BLaER1 (cell line): ENCODE data around the gene HBP1.
"Not testable (repeated sequence)": the region's sequence is repeated elsewhere in the genome, so short reads cannot be mapped to it uniquely, and the experiment has no call there.

Experiments
- H3K27ac ChIP-seq: shearing (Covaris generic); formaldehyde crosslinking; 2 replicates; pipeline ENCODE4 v1.8.1; 2022
- H3K27me3 ChIP-seq: shearing (Covaris generic); formaldehyde crosslinking; 2 replicates; pipeline ENCODE4 v1.8.1; 2022
- H3K36me3 ChIP-seq: shearing (Covaris generic); formaldehyde crosslinking; 2 replicates; pipeline ENCODE4 v1.8.1; 2022
- H3K4me1 ChIP-seq: shearing (Covaris generic); formaldehyde crosslinking; 2 replicates; pipeline ENCODE4 v1.8.1; 2022
- H3K4me2 ChIP-seq: shearing (Covaris generic); formaldehyde crosslinking; 2 replicates; pipeline ENCODE4 v1.8.1; 2022
- H3K4me3 ChIP-seq: shearing (Covaris generic); formaldehyde crosslinking; 2 replicates; pipeline ENCODE4 v1.8.1; 2022
- H3K9ac ChIP-seq: shearing (Covaris generic); formaldehyde crosslinking; 2 replicates; pipeline ENCODE4 v1.8.1; 2022
- H3K9me3 ChIP-seq: shearing (Covaris generic); formaldehyde crosslinking; 2 replicates; pipeline ENCODE4 v1.8.1; 2022
- H4K20me1 ChIP-seq: shearing (Covaris generic); formaldehyde crosslinking; 2 replicates; pipeline ENCODE4 v1.8.1; 2022
- Cebpa-rat ChIP-seq: shearing (Covaris generic); IDR thresholded peaks from 2 replicates; pipeline ENCODE4 v1.8.1; 2022

The HBP1 gene

DNA sequence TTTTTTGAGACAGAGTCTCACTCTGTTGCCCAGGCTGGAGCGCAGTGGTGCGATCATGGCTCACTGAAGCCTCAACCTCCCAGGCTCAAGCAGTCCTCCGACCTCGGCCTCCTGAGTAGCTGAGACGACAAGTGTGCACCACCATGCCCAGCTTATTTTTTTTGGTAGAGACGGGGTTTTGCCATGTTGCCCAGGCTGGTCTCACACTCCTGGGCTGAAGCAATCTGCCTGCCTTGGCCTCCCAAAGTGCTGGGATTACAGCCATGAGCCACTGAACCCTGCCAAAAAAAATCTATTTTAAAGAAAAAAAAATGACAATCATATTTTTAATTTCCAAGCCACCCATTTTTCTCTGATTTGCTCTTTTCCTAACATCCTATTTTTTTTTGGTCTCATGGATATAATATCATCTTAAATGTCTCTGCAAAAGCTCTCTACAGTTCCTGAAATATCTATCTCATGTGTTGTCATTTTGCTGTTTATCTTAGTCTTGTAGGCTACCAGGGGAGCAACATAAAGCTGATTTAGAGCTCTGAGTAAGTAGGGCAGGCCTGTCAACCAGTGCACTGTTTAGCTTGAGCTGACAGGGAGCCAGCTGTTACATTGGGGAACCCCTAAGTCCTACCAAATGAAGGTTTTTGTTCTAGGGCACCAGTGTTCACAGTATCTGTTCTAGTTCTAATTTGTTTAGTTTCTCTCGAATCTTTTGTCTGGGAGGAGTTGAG is 29.9 kb upstream of the HBP1 start:
- H3K27ac ChIP-seq = no peak overlapping the region
- no peak for TF ChIP-seq Cebpa-rat
- H3K4me1 ChIP-seq = no peaks in the 10 kb centered on the region
- no peak overlapping the region for H3K9ac ChIP-seq
- H3K27me3 ChIP-seq = no peaks in the 10 kb centered on the region
- no peaks in the 10 kb centered on the region for H4K20me1 ChIP-seq
- no peak overlapping the region for H3K4me3 ChIP-seq
- H3K9me3 ChIP-seq = no peaks in the 10 kb centered on the region
- H3K36me3 ChIP-seq = no peaks in the 10 kb centered on the region
- no peak overlapping the region for H3K4me2 ChIP-seq

DNA sequence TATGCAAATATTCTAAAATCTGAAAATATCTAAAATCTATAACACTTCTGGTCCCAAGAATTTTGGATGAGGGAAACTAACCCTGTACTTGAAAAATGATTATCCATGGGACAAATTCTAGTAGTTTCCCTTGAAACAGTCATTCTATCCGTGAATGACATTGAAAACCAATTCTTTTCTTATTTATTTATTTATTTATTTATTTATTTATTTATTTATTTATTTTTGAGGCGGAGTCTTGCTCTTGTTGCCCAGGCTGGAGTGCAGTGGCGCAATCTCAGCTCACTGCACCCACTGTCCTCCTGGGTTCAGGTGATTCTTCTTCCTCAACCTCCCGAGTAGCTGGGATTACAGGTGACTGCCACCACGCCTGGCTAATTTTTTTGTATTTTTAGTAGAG is 24.9 kb upstream of the HBP1 start:
- H3K4me1 ChIP-seq, H3K9ac ChIP-seq, H3K27ac ChIP-seq: not testable (repeated sequence)

DNA sequence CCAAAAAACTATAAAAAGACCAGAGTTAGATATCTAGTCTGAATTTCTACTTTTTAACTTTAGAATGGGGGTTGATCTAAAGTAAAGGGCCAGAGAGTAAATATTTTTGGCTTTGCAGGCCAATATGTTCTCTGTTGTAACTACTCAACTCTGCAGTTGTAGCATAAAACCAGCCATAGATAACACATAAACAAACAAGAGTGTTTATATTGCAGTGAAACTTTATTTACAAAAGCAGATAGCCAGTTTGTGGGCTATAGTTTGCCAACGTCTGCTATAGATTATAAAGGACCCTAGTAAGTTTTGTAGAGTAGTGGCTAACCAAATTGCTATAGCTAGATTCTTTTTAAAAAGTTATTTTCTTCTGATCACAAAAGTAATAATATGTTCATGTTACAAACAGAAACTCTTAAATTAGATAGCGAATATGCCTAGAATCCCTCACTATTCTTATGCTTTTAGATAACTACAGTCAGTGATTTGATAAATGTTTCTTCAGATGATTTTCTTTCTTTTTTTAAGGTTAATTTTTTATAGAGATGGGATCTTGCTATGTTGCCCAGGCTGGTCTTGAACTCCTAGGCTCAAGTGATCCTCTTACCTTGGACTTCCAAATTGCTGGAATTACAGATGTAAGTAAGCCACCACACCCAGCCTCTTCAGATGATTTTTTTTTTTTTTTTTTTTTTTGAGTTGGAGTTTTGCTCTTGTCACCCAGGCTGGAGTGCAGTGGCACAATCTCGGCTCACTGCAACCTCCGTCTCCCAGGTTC is 23.6 kb upstream of the HBP1 start:
- Histone ChIP-seq H4K20me1 (no peaks in the 10 kb centered on the region), H3K27ac (no peak overlapping the region), H3K36me3 (no peaks in the 10 kb centered on the region), H3K27me3 (no peaks in the 10 kb centered on the region), H3K4me1 (no peaks in the 10 kb centered on the region), H3K4me3 (no peak overlapping the region), H3K4me2 (no peak overlapping the region), H3K9ac (no peak overlapping the region), H3K9me3 (no peaks in the 10 kb centered on the region)
- no peak for TF ChIP-seq Cebpa-rat

More for the DNA sequence above, 24.9 kb upstream of the HBP1 start:
- H3K4me3 ChIP-seq, H3K36me3 ChIP-seq, H3K27me3 ChIP-seq, H3K4me2 ChIP-seq, H4K20me1 ChIP-seq, H3K9me3 ChIP-seq: not testable (repeated sequence)

DNA sequence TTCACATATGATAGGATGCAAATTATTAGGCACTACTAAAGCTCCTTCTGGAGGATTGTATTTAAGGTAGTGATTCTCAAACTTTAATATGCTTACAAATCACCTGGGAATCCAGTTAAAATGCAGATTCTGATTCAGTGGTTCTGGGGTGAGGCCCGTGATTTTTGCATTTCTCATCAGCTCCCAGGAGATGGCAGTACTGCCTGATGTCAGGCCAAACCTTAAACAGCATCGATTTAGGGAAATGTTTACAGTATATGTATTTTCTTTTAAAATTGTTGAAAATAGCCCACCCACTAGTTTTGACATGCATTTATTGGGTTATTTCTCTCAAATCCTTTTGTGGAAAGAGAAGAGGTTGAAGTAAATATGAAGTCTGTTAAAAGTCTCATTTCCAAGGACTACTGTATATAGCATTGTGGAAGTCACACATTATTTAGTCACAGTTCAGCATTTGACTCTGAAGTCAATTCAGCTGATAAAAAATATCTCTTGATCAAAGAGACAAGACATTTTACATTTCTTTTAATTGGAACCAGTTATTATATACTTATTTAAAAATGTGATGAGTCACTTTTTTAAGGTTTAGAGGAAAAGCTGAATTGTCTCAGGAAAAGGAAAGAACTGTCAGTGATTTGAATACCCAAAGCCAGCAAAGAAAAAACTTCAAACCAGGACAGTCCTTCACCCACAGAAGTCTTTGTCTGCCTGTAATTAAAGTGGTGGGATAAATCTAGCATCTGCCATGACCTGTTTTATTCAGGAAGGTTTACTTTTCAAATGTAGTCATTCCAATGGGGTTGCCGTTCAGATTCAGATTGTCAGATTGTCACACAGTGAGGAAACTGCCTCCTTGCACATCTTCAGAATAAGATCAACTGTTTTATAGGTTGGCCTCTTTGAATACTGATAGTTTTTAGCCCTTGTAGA is 21.1 kb upstream of the HBP1 start:
- Histone ChIP-seq H3K9ac (no peak overlapping the region), H3K4me1 (no peaks in the 10 kb centered on the region), H3K36me3 (no peaks in the 10 kb centered on the region), H3K9me3 (no peaks in the 10 kb centered on the region), H3K4me3 (no peak overlapping the region), H3K27me3 (no peaks in the 10 kb centered on the region), H4K20me1 (no peaks in the 10 kb centered on the region), H3K4me2 (no peak overlapping the region), H3K27ac (no peak overlapping the region)
- TF ChIP-seq Cebpa-rat = no peak

DNA sequence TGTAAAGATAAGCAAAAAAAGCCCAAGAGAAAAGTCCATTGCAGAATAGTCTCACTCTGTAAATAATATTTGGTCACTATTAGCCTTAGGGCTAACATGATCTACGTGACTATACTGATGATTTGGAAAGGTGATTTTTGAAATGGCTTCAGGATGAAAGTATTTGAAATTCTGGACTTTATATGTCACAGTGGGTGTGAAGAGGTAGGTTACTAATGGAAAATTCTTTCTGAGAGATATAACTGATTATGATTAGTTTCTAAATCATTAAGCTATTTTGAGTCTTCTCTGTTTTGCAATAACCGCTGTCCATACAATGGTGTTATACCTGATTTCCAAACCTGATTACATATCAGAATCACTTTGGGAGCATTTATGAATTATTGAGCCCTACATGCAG is 20.1 kb upstream of the HBP1 start:
- H3K4me1 ChIP-seq = no peaks in the 10 kb centered on the region
- TF ChIP-seq Cebpa-rat = no peak
- no peaks in the 10 kb centered on the region for H3K9me3 ChIP-seq
- H3K27ac ChIP-seq = no peak overlapping the region
- no peaks in the 10 kb centered on the region for H4K20me1 ChIP-seq
- no peaks in the 10 kb centered on the region for H3K36me3 ChIP-seq
- no peak overlapping the region for H3K9ac ChIP-seq
- no peaks in the 10 kb centered on the region for H3K27me3 ChIP-seq
- H3K4me2 ChIP-seq = no peak overlapping the region
- no peak overlapping the region for H3K4me3 ChIP-seq

DNA sequence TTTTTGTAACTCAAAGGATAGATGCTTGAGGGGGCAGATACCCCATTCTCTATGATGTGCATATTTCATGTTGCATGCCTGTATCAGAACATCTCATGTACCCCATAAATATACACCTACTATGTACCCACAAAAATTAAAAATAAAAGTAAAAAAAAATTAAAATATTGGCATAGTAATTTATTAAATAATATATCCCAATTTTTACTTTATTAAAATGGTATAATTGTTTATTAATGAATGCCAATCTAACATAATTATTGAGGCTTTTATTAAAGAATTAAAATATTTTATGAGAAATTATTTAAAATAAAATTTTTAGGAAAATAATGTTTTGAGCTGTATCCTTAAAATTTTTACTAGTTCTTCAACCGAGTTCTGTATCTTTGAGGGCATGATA is 18.9 kb upstream of the HBP1 start:
- Histone ChIP-seq H3K4me3 (no peak overlapping the region), H3K4me2 (no peak overlapping the region), H3K9ac (no peak overlapping the region), H4K20me1 (no peaks in the 10 kb centered on the region), H3K9me3 (no peaks in the 10 kb centered on the region), H3K36me3 (no peaks in the 10 kb centered on the region), H3K27me3 (no peaks in the 10 kb centered on the region), H3K4me1 (no peaks in the 10 kb centered on the region), H3K27ac (no peak overlapping the region)
- TF ChIP-seq Cebpa-rat = no peak

DNA sequence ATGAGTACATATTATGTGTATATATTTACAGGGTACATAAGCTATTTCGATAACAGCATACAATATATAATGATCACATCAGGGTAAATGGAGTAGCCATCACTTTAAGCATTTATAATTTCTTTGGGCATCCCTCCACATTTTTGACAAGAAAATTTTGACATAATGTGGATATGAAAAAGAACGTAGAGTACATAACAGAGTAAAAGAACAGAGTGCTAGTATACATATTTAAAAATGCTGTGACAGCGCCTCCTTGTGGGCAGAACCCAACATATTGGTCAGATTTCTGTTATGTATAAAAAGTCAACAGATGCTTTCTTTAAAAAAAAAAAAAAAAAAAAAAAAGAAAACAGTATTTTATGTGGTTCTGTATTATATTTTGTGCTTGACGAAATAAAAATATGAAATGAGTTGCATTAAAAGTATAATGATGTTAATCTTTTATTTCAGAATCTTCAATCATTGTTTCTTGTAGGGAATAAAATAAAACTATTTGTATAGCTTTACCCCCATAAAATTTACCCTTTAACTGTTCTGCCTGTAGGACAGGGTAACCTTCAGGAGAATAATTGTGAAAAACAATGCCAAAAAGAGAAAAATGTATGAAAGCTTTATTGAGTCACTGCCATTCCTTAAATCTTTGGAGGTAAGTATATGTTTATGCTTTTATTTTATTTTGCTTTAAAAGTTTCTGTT is 18.3 kb upstream of the HBP1 start:
- no peak overlapping the region for H3K4me3 ChIP-seq
- TF ChIP-seq Cebpa-rat = no peak
- no peak overlapping the region for H3K4me2 ChIP-seq
- H4K20me1 ChIP-seq = no peaks in the 10 kb centered on the region
- H3K27me3 ChIP-seq = no peaks in the 10 kb centered on the region
- no peak overlapping the region for H3K9ac ChIP-seq
- H3K9me3 ChIP-seq = no peaks in the 10 kb centered on the region
- no peaks in the 10 kb centered on the region for H3K4me1 ChIP-seq
- H3K36me3 ChIP-seq = no peaks in the 10 kb centered on the region
- no peak overlapping the region for H3K27ac ChIP-seq

DNA sequence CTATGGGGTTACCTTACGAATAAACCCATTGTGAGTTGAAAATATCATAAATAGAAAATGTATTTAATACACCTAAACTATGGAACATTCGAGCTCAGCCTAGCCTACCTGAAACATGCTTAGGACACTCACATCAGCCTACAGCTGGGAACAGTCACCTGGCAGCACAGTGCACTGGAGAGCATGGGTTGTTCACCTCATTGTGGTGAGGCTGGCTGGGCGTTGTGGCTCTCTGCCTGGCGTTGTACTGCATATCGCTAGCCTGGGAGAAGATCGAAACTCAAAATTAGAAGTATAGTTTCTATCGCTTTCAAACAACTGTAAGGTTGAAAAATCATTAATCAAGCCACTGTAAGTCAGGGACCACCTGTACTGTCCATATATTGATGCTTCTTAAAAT is 17.3 kb upstream of the HBP1 start:
- H3K36me3 ChIP-seq = no peaks in the 10 kb centered on the region
- H4K20me1 ChIP-seq = no peaks in the 10 kb centered on the region
- H3K27ac ChIP-seq = no peak overlapping the region
- H3K9me3 ChIP-seq = no peaks in the 10 kb centered on the region
- no peak for TF ChIP-seq Cebpa-rat
- no peaks in the 10 kb centered on the region for H3K4me1 ChIP-seq
- no peak overlapping the region for H3K9ac ChIP-seq
- no peak overlapping the region for H3K4me2 ChIP-seq
- H3K27me3 ChIP-seq = no peaks in the 10 kb centered on the region
- H3K4me3 ChIP-seq = no peak overlapping the region

DNA sequence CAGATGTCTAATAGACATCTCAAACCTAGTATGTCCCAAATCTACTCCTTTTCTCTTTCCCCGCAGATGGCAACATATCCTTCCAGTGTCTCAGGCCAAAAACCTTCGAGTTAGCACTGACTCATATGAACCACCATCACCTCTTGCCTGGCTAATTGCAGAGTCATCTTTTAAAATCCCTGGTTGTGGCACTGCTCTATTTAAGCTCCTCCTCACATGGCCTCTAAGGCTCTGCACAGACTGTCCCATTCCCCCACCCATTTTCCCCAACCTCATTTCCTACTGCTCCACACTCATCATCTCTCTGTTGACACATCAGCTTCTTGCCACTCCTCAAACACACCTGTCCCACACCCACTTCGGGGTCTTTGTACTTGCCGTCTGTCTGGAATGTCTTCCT is 16.8 kb upstream of the HBP1 start:
- no peak overlapping the region for H3K9ac ChIP-seq
- H3K4me2 ChIP-seq = no peak overlapping the region
- no peaks in the 10 kb centered on the region for H4K20me1 ChIP-seq
- no peak for TF ChIP-seq Cebpa-rat
- H3K4me1 ChIP-seq = no peaks in the 10 kb centered on the region
- no peaks in the 10 kb centered on the region for H3K36me3 ChIP-seq
- H3K9me3 ChIP-seq = no peaks in the 10 kb centered on the region
- H3K4me3 ChIP-seq = no peak overlapping the region
- no peak overlapping the region for H3K27ac ChIP-seq
- no peaks in the 10 kb centered on the region for H3K27me3 ChIP-seq
